H1 (cell line): ENCODE measurements around the gene ADH1B. TPM values are rescaled to one million over a fixed set of nuclear protein-coding genes. Genes with fewer than 3 reads are reported as not detected.

ENCODE experiments used
- EP300 ChIP-seq, 2 experiments: IDR thresholded peaks; 1 replicate in 1 of 2; 2 replicates in 1 of 2; pipeline ENCODE4 v1.6.1; 2011 to 2012; ENCODE audit warnings: low read depth in 2 of 2, low read length in 2 of 2, mild to moderate bottlenecking in 2 of 2, borderline replicate concordance in 1 of 2, inconsistent platforms in 1 of 2, moderate library complexity in 1 of 2
- polyA plus RNA-seq, 7 experiments: library from polyadenylated mRNA; depleted of rRNA in 3 of 7; stranded (reverse) in 5 of 7; unstranded in 2 of 7; fragments of >200 nt in 5 of 7; fragments of 200-250 nt in 2 of 7; gene quantifications; 1 replicate in 5 of 7; 2 replicates in 1 of 7; 4 replicates in 1 of 7; pipeline versions ENCODE4 v1.2.1 to v1.2.3, GENCODE V29; 2011 to 2013; ENCODE audit warnings: missing spikeins in 2 of 7, mixed read lengths in 2 of 7
- total RNA-seq: library from RNA; stranded (reverse); fragmentation: NEBNext Ultra II Directional; extraction: Animal tissue kit (Norgen Biotek cat#: 25700); gene quantifications from 2 replicates; pipeline ENCODE4 v1.2.1, GENCODE V29; 2021

ADH1B gene
- total and polyA plus RNA-seq, 2 of the 8 experiments (the other 6 are each of a cell fraction or from before 2014, with no cell fraction given): not detected

DNA sequence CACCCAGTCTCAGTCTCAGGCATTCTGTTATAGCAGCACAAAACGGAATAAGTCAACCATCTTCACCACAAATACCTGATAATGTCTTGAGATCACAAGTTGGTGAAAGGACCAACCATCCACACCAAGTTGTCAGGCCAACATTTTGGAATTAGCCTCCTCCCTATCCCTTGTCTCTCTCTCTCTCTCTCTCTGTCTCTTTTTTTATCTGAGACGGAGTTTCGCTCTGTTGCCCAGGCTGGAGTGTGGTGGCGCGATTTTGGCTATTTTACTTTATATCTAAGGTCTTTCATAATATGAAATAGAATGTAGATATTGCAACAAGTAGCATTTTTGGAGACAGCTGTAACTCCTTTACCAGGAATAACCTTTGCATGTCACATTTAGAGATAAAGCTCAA, 46.2 kb downstream of the ADH1B start (continued):
- no peak for TF ChIP-seq EP300 (IDR thresholded peaks at IDR 0.05; ENCODE audit: borderline replicate concordance in 1 of 2, low read depth in 2 of 2, low read length in 2 of 2)
